IMR-90 (cell line): ENCODE data around the gene SASS6. TPM values are rescaled to one million over a fixed set of nuclear protein-coding genes. Genes with fewer than 3 reads are reported as not detected.

Experiments used
- ATAC-seq: fragments of 200-7000 bp; cut with Tn5 transposase; 2 replicates; pipeline ENCODE4 v1.9.1; 2020; ENCODE audit warnings: low read depth, mild to moderate bottlenecking, moderate library complexity
- BruUV-seq: library from RNA; stranded (reverse); fragments of 400-500 nt; replicated peaks from 2 replicates; lab custom pipeline; 2021; lab: Mats Ljungman, UMichigan
- CTCF ChIA-PET: fragments of 300-600 bp; formaldehyde crosslinking; extraction: SDS; loops from one replicate; lab custom pipeline; 2021; ENCODE audit warnings: antibody characterized with exemption; lab: Yijun Ruan, JAX
- POLR2A ChIA-PET: fragments of 300-600 bp; sonication (Branson Sonifier 250); formaldehyde crosslinking; loops from one replicate; lab custom pipeline; 2022; ENCODE audit warnings: antibody characterized with exemption; ENCODE audit not compliant: unreplicated experiment; lab: Charles Lee
- DNase-seq: peaks from one replicate; pipeline ENCODE4 v3.0.0; 2013
- H2AFZ ChIP-seq: replicated peaks from 2 replicates; pipeline ENCODE3; 2013; ENCODE audit warnings: low read length, mild to moderate bottlenecking; ENCODE audit not compliant: poor library complexity
- H2AK5ac ChIP-seq: 2 replicates; pipeline ENCODE4 v1.6.1; 2013; ENCODE audit warnings: low read depth, low read length, inconsistent platforms
- H2AK9ac ChIP-seq: replicated peaks from 2 replicates; pipeline ENCODE3; 2013; ENCODE audit warnings: mild to moderate bottlenecking, low read depth, low read length, moderate library complexity; ENCODE audit not compliant: poor library complexity
- H2BK120ac ChIP-seq: 2 replicates; pipeline ENCODE4 v1.6.1; 2013; ENCODE audit warnings: low read depth, low read length, inconsistent platforms
- H2BK15ac ChIP-seq: 3 replicates; pipeline ENCODE4 v1.6.1; 2013; ENCODE audit warnings: low read depth, low read length, inconsistent platforms
- H2BK20ac ChIP-seq: 2 replicates; pipeline ENCODE4 v1.6.1; 2013; ENCODE audit warnings: low read depth, mild to moderate bottlenecking, inconsistent platforms, low read length, moderate library complexity
- H2BK5ac ChIP-seq: 2 replicates; pipeline ENCODE4 v1.6.1; 2013; ENCODE audit warnings: mild to moderate bottlenecking, low read depth, low read length, inconsistent platforms; ENCODE audit not compliant: poor library complexity, severe bottlenecking
- H3K14ac ChIP-seq: replicated peaks from 2 replicates; pipeline ENCODE4 v1.6.1; 2013; ENCODE audit warnings: low read depth, low read length, inconsistent platforms
- H3K18ac ChIP-seq: 2 replicates; pipeline ENCODE4 v1.6.1; 2013; ENCODE audit warnings: low read depth, low read length, control low read depth
- H3K23ac ChIP-seq: 2 replicates; pipeline ENCODE4 v1.6.1; 2013; ENCODE audit warnings: low read depth, low read length, inconsistent platforms
- H3K27ac ChIP-seq: 2 replicates; pipeline ENCODE4 v1.5.1; 2013; ENCODE audit warnings: mild to moderate bottlenecking, control low read depth, low read length; ENCODE audit not compliant: insufficient read depth
- H3K27me3 ChIP-seq: 2 replicates; pipeline ENCODE4 v1.6.1; 2013; ENCODE audit warnings: low read length; ENCODE audit not compliant: control insufficient read depth, insufficient read depth
- H3K36me3 ChIP-seq: 2 replicates; pipeline ENCODE4 v1.6.1; 2013; ENCODE audit warnings: low read length, mixed read lengths; ENCODE audit not compliant: control insufficient read depth, insufficient read depth
- H3K4ac ChIP-seq: 2 replicates; pipeline ENCODE4 v1.6.1; 2013; ENCODE audit warnings: low read depth, low read length, inconsistent platforms
- H3K4me1 ChIP-seq: 2 replicates; pipeline ENCODE4 v1.6.1; 2013; ENCODE audit warnings: low read length, mixed read lengths; ENCODE audit not compliant: control insufficient read depth, insufficient read depth
- H3K4me2 ChIP-seq: 2 replicates; pipeline ENCODE4 v1.6.1; 2013; ENCODE audit warnings: low read depth, mild to moderate bottlenecking, control low read depth, low read length, moderate library complexity
- H3K4me3 ChIP-seq: 2 replicates; pipeline ENCODE4 v1.5.1; 2013; ENCODE audit warnings: low read depth, mild to moderate bottlenecking, control low read depth, low read length, moderate library complexity; ENCODE audit not compliant: insufficient read depth
- H3K56ac ChIP-seq: 2 replicates; pipeline ENCODE4 v1.6.1; 2013; ENCODE audit warnings: low read length, inconsistent platforms; ENCODE audit not compliant: insufficient read depth; ENCODE audit errors: extremely low read depth
- H3K79me1 ChIP-seq, 2 experiments: 2 replicates each; pipeline ENCODE4 v1.6.1; 2013; ENCODE audit warnings: low read length in 2 of 2, inconsistent platforms in 1 of 2, low read depth in 1 of 2
- H3K9ac ChIP-seq: 2 replicates; pipeline ENCODE4 v1.6.1; 2013; ENCODE audit warnings: low read depth, low read length, control low read depth
- H3K9me1 ChIP-seq: 2 replicates; pipeline ENCODE4 v1.6.1; 2013; ENCODE audit warnings: low read length, inconsistent platforms; ENCODE audit not compliant: insufficient read depth
- H3K9me3 ChIP-seq: 2 replicates; pipeline ENCODE4 v1.6.1; 2013; ENCODE audit warnings: low read length; ENCODE audit not compliant: control insufficient read depth, insufficient read depth
- H4K20me1 ChIP-seq: 2 replicates; pipeline ENCODE4 v1.6.1; 2013; ENCODE audit warnings: low read length, inconsistent platforms; ENCODE audit not compliant: insufficient read depth
- H4K5ac ChIP-seq: 2 replicates; pipeline ENCODE4 v1.6.1; 2013; ENCODE audit warnings: mild to moderate bottlenecking, low read depth, low read length, control low read depth
- H4K8ac ChIP-seq, 2 experiments: 2 replicates each; pipeline ENCODE4 v1.6.1; 2013; ENCODE audit warnings: low read depth in 2 of 2, low read length in 2 of 2, control low read depth in 1 of 2, inconsistent platforms in 1 of 2
- H4K91ac ChIP-seq: 2 replicates; pipeline ENCODE4 v1.6.1; 2013; ENCODE audit warnings: low read depth, low read length, inconsistent platforms; ENCODE audit not compliant: insufficient read depth
- BHLHE40 ChIP-seq: fragments of 150-350 bp; IDR thresholded peaks from 2 replicates; pipeline ENCODE4 v1.6.1; 2016; ENCODE audit warnings: mild to moderate bottlenecking, low read depth, low read length
- CEBPB ChIP-seq: IDR thresholded peaks from 2 replicates; pipeline ENCODE4 v1.6.1; 2012; ENCODE audit warnings: low read depth, low read length, improper control_type of control experiment
- CHD1 ChIP-seq: IDR thresholded peaks from 2 replicates; pipeline ENCODE4 v1.6.1; 2012; ENCODE audit warnings: low read depth, low read length, improper control_type of control experiment
- FOS ChIP-seq: fragments of 150-350 bp; IDR thresholded peaks from 2 replicates; pipeline ENCODE4 v1.6.1; 2016; ENCODE audit warnings: low read depth, low read length
- NFE2L2 ChIP-seq: fragments of 150-350 bp; IDR thresholded peaks from 2 replicates; pipeline ENCODE4 v1.6.1; 2016; ENCODE audit warnings: low read depth, mild to moderate bottlenecking, low read length
- RCOR1 ChIP-seq: IDR thresholded peaks from 2 replicates; pipeline ENCODE4 v1.6.1; 2012; ENCODE audit warnings: mild to moderate bottlenecking, low read length, improper control_type of control experiment; ENCODE audit not compliant: insufficient replicate concordance
- RFX5 ChIP-seq: IDR thresholded peaks from 2 replicates; pipeline ENCODE4 v1.8.0; 2012; ENCODE audit warnings: low read depth, mild to moderate bottlenecking, low read length, moderate library complexity
- SMC3 ChIP-seq: fragments of 150-350 bp; IDR thresholded peaks from 2 replicates; pipeline ENCODE4 v1.6.1; 2016; ENCODE audit warnings: low read depth, mild to moderate bottlenecking, antibody characterized with exemption, low read length, moderate library complexity
- dilution Hi-C: fragments of 300-500 bp; cut with HindIII; formaldehyde crosslinking; loops from one replicate; pipeline ENCODE4 v1.14.3; 2018; ENCODE audit warnings: low sequenced_read_pairs; ENCODE audit not compliant: unreplicated experiment
- in situ Hi-C: fragments of 300-500 bp; cut with MboI; formaldehyde crosslinking; loops from 3 replicates; pipeline ENCODE4 v1.14.3; 2019; ENCODE audit warnings: low sequenced_read_pairs, inconsistent platforms, mixed read lengths
- intact Hi-C: fragments of 100-400 bp; cut with micrococcal nuclease; formaldehyde crosslinking; loops from 2 replicates; pipeline ENCODE4 v1.10.0; 2022
- polyA plus RNA-seq, 3 experiments: library from polyadenylated mRNA; depleted of rRNA; stranded (reverse); fragments of >200 nt; gene quantifications; 2 replicates each; pipeline ENCODE4 v1.2.3, GENCODE V29; 2012; ENCODE audit warnings: low replicate concordance in 1 of 3
- total RNA-seq: library from RNA; depleted of rRNA; stranded (reverse); fragments of >200 nt; gene quantifications from 2 replicates; pipeline ENCODE4 v1.2.3, GENCODE V29; 2012
- TF ChIP-seq, protein P1 (sequence below): conservative IDR thresholded peaks from 2 replicates; pipeline ENCODE4 v1.5.1; 2012; ENCODE audit warnings: mild to moderate bottlenecking, low read depth, low read length, improper control_type of control experiment

SASS6 gene
- total and polyA plus RNA-seq, 2 of the 4 experiments (the other 2 are of a cell fraction), result 1.1 to 2.7 TPM

DNA sequence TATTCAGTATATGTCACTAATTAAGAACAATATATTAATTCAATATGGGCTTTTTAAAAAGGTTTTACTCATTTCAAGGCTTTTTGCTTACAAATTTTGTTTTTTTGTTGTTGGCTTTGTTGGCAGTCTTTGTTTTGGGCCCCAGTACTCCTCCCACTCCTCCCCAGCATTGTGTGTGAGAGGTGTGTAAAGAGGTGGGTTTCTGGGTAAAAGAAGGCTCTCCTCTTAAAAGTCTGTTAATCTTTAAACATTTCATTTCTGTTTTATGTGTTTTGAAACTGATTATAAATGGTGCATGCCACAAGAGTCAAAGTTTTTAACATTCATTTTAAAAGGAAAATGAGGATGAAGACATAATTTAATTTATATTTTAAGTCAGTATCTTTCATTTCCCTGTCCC lies 79.6 kb downstream of the SASS6 start:
- BruUV-seq, result no TSS peak
- no peak overlapping the region for H2AFZ ChIP-seq
- no peak overlapping the region for H3K23ac ChIP-seq
- H3K27ac ChIP-seq, result no peak overlapping the region
- no peak overlapping the region for H3K56ac ChIP-seq
- no peak overlapping the region for H2BK120ac ChIP-seq
- H4K91ac ChIP-seq, result no peak overlapping the region
- no peak overlapping the region for H3K9ac ChIP-seq
- intact Hi-C loops, result no loop called here
- H2AK9ac ChIP-seq, result no peak overlapping the region
- ChIA-PET CTCF (no interaction called here), POLR2A (no interaction called here)
- no peak overlapping the region for H3K4me2 ChIP-seq
- no peak overlapping the region for H2BK5ac ChIP-seq
- no peak overlapping the region for H4K5ac ChIP-seq
- H3K9me1 ChIP-seq, result peaks cover 4% of the 10 kb centered on the region; the same call in 1 of the 2 replicates
- H3K9me3 ChIP-seq, result no peaks in the 10 kb centered on the region
- DNase-seq (no peak), ATAC-seq (no peak)
- no peak overlapping the region for H3K18ac ChIP-seq
- in situ Hi-C loops, result no loop called here
- H3K14ac ChIP-seq, result no peak overlapping the region
- TF ChIP-seq CEBPB (no peak), BHLHE40 (no peak), CHD1 (no peak), RFX5 (no peak), SMC3 (no peak), NFE2L2 (no peak), FOS (no peak), RCOR1 (no peak)
- TF ChIP-seq, protein P1, sequence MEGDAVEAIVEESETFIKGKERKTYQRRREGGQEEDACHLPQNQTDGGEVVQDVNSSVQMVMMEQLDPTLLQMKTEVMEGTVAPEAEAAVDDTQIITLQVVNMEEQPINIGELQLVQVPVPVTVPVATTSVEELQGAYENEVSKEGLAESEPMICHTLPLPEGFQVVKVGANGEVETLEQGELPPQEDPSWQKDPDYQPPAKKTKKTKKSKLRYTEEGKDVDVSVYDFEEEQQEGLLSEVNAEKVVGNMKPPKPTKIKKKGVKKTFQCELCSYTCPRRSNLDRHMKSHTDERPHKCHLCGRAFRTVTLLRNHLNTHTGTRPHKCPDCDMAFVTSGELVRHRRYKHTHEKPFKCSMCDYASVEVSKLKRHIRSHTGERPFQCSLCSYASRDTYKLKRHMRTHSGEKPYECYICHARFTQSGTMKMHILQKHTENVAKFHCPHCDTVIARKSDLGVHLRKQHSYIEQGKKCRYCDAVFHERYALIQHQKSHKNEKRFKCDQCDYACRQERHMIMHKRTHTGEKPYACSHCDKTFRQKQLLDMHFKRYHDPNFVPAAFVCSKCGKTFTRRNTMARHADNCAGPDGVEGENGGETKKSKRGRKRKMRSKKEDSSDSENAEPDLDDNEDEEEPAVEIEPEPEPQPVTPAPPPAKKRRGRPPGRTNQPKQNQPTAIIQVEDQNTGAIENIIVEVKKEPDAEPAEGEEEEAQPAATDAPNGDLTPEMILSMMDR, result no peak
- no peak overlapping the region for H4K8ac ChIP-seq
- H3K36me3 ChIP-seq, result peaks cover 4% of the 10 kb centered on the region; the same call in 1 of the 2 replicates
- H3K4me3 ChIP-seq, result no peak overlapping the region
- peaks cover 2% of the 10 kb centered on the region; the same call in 1 of the 2 replicates for H3K4me1 ChIP-seq
- dilution Hi-C loops, result no loop called here
- H4K20me1 ChIP-seq, result peaks cover 15% of the 10 kb centered on the region; the same call in 1 of the 2 replicates
- H2BK20ac ChIP-seq, result no peak overlapping the region
- H2BK15ac ChIP-seq, result no peak overlapping the region
- peaks cover 11 to 45% of the 10 kb centered on the region in 2 experiments; a peak in 3 of 4 replicates for H3K79me1 ChIP-seq
- no peak overlapping the region for H3K4ac ChIP-seq
- H2AK5ac ChIP-seq, result no peak overlapping the region
- no peaks in the 10 kb centered on the region for H3K27me3 ChIP-seq
